ENCODE measurements around the gene YPEL1.

GRCh38 chr22:21694394-21694793, 41.2 kb downstream of the YPEL1 start:
- TF ChIP-seq, protein P1, sequence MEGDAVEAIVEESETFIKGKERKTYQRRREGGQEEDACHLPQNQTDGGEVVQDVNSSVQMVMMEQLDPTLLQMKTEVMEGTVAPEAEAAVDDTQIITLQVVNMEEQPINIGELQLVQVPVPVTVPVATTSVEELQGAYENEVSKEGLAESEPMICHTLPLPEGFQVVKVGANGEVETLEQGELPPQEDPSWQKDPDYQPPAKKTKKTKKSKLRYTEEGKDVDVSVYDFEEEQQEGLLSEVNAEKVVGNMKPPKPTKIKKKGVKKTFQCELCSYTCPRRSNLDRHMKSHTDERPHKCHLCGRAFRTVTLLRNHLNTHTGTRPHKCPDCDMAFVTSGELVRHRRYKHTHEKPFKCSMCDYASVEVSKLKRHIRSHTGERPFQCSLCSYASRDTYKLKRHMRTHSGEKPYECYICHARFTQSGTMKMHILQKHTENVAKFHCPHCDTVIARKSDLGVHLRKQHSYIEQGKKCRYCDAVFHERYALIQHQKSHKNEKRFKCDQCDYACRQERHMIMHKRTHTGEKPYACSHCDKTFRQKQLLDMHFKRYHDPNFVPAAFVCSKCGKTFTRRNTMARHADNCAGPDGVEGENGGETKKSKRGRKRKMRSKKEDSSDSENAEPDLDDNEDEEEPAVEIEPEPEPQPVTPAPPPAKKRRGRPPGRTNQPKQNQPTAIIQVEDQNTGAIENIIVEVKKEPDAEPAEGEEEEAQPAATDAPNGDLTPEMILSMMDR (IDR thresholded peaks at IDR 0.05 in 2 of 3, conservative IDR thresholded peaks at IDR 0.05 in 1 of 3; ENCODE audit: control insufficient read depth in 2 of 3, extremely low read depth in 1 of 3, insufficient read depth in 1 of 3, low read depth in 3 of 3, low read length in 3 of 3), result no peak
- TF ChIP-seq, protein P2, sequence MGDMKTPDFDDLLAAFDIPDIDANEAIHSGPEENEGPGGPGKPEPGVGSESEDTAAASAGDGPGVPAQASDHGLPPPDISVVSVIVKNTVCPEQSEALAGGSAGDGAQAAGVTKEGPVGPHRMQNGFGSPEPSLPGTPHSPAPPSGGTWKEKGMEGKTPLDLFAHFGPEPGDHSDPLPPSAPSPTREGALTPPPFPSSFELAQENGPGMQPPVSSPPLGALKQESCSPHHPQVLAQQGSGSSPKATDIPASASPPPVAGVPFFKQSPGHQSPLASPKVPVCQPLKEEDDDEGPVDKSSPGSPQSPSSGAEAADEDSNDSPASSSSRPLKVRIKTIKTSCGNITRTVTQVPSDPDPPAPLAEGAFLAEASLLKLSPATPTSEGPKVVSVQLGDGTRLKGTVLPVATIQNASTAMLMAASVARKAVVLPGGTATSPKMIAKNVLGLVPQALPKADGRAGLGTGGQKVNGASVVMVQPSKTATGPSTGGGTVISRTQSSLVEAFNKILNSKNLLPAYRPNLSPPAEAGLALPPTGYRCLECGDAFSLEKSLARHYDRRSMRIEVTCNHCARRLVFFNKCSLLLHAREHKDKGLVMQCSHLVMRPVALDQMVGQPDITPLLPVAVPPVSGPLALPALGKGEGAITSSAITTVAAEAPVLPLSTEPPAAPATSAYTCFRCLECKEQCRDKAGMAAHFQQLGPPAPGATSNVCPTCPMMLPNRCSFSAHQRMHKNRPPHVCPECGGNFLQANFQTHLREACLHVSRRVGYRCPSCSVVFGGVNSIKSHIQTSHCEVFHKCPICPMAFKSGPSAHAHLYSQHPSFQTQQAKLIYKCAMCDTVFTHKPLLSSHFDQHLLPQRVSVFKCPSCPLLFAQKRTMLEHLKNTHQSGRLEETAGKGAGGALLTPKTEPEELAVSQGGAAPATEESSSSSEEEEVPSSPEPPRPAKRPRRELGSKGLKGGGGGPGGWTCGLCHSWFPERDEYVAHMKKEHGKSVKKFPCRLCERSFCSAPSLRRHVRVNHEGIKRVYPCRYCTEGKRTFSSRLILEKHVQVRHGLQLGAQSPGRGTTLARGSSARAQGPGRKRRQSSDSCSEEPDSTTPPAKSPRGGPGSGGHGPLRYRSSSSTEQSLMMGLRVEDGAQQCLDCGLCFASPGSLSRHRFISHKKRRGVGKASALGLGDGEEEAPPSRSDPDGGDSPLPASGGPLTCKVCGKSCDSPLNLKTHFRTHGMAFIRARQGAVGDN (IDR thresholded peaks at IDR 0.05), result no peak
- TF ChIP-seq MYC (IDR thresholded peaks at IDR 0.05; ENCODE audit: insufficient read depth, insufficient read length, insufficient replicate concordance, low read length, severe bottlenecking) (no peak), RCOR1 (conservative IDR thresholded peaks at IDR 0.05; ENCODE audit: low read depth, low read length) (no peak), POLR2A (IDR thresholded peaks at IDR 0.05; ENCODE audit: low read depth, low read length) (no peak), NFIC (IDR thresholded peaks at IDR 0.05; ENCODE audit: low read depth, low read length) (no peak), MTA3 (IDR thresholded peaks at IDR 0.05; ENCODE audit: borderline replicate concordance, low read length) (no peak), MEF2A (IDR thresholded peaks at IDR 0.05; ENCODE audit: insufficient read depth, low read depth, low read length) (no peak)

All from GM12878 (cell line).